Prostate gland (tissue), 2 donors: ENCODE measurements around the gene NEIL1.

ENCODE experiments used
- CTCF ChIP-seq, 4 experiments: fragments of 200-600 bp in 2 of 4; fragments of 450-650 bp in 2 of 4; sonication (generic) in 2 of 4; IDR thresholded peaks; 1 replicate in 3 of 4; 2 replicates in 1 of 4; pipeline ENCODE4 v1.5.1; 2016 to 2019; ENCODE audit warnings: antibody characterized with exemption in 4 of 4, mild to moderate bottlenecking in 2 of 4, moderate library complexity in 2 of 4
- POLR2A ChIP-seq: fragments of 450-650 bp; IDR thresholded peaks from one replicate; pipeline ENCODE4 v1.6.1; 2016; ENCODE audit warnings: antibody characterized with exemption, mild to moderate bottlenecking
- POLR2AphosphoS5 ChIP-seq: sonication (generic); formaldehyde crosslinking; IDR thresholded peaks from one replicate; pipeline ENCODE4 v1.6.1; 2017; ENCODE audit warnings: antibody characterized with exemption

- TF ChIP-seq CTCF (IDR thresholded peaks at IDR 0.05) (no peak), POLR2A (no peak), POLR2AphosphoS5 (no peak)
Observed at GRCh38 chr15:75359537-75360250, 12.9 kb downstream of the NEIL1 start.
